GM12878 (cell line): ENCODE measurements around the gene ARHGAP27. TPM values are rescaled to one million over a fixed set of nuclear protein-coding genes. Genes with fewer than 3 reads are reported as not detected.

Experiments used
- ATAC-seq: fragments of 200-7000 bp; cut with Tn5 transposase; 3 replicates; pipeline ENCODE4 v1.9.1; 2020; ENCODE audit warnings: mild to moderate bottlenecking, moderate library complexity
- BruUV-seq: library from RNA; stranded (reverse); fragments of 400-500 nt; replicated peaks from 2 replicates; lab custom pipeline; 2021; lab: Mats Ljungman, UMichigan
- CTCF ChIA-PET: fragments of 300-600 bp; sonication (Branson Sonifier 250); formaldehyde crosslinking; extraction: SDS; loops from one replicate; lab custom pipeline; 2021; ENCODE audit warnings: inconsistent platforms; lab: Yijun Ruan, JAX
- POLR2A ChIA-PET: fragments of 350-600 bp; formaldehyde crosslinking; extraction: SDS; loops from one replicate; lab custom pipeline; 2021; ENCODE audit warnings: inconsistent platforms; lab: Charles Lee
- RAD21 ChIA-PET: fragments of 300-600 bp; sonication (Branson Sonifier 250); formaldehyde crosslinking; loops from one replicate; lab custom pipeline; 2023; ENCODE audit warnings: antibody characterized with exemption; ENCODE audit not compliant: unreplicated experiment; lab: Charles Lee
- SMC1A ChIA-PET: fragments of 300-600 bp; sonication (Branson Sonifier 250); formaldehyde crosslinking; loops from one replicate; lab custom pipeline; 2023; ENCODE audit not compliant: unreplicated experiment, uncharacterized antibody; lab: Charles Lee
- DNase-seq: peaks from one replicate; pipeline ENCODE4 v3.0.0-alpha.2; 2011; ENCODE audit warnings: low read depth, low spot score
- FAIRE-seq: peaks from 3 replicates; lab custom pipeline; 2011; peaks lifted over from hg19 to GRCh38; lab: Jason Lieb, UNC
- H2AFZ ChIP-seq: 2 replicates; pipeline ENCODE4 v1.6.0; 2011; ENCODE audit warnings: low read depth, low read length, control low read depth; ENCODE audit not compliant: control insufficient read depth
- H3K27ac ChIP-seq: 2 replicates; pipeline ENCODE4 v1.5.1; 2011; ENCODE audit warnings: control low read depth; ENCODE audit not compliant: control insufficient read depth, insufficient read depth
- H3K27me3 ChIP-seq, 2 experiments: replicated peaks in 1 of 2; 2 replicates each; pipeline versions ENCODE4 v1.6.0 to v1.6.1; 2011; ENCODE audit warnings: low read length in 1 of 2; ENCODE audit not compliant: control insufficient read depth in 2 of 2, insufficient read depth in 2 of 2
- H3K36me3 ChIP-seq, 2 experiments: 2 replicates each; pipeline ENCODE4 v1.5.1; 2011; ENCODE audit warnings: low read length in 1 of 2; ENCODE audit not compliant: control insufficient read depth in 2 of 2, insufficient read depth in 2 of 2
- H3K4me1 ChIP-seq: 2 replicates; pipeline ENCODE4 v1.6.1; 2011; ENCODE audit warnings: mild to moderate bottlenecking, low read length, moderate library complexity, mixed read lengths; ENCODE audit not compliant: control insufficient read depth, insufficient read depth
- H3K4me2 ChIP-seq: 2 replicates; pipeline ENCODE4 v1.6.0; 2011; ENCODE audit warnings: control low read depth; ENCODE audit not compliant: control insufficient read depth, insufficient read depth
- H3K4me3 ChIP-seq: fragments of 200-600 bp; sonication (generic); 2 replicates; pipeline ENCODE4 v1.5.1; 2016
- H3K79me2 ChIP-seq: 2 replicates; pipeline ENCODE4 v1.6.0; 2011; ENCODE audit warnings: low read length; ENCODE audit not compliant: control insufficient read depth, insufficient read depth
- H3K9ac ChIP-seq: 2 replicates; pipeline ENCODE4 v1.8.0; 2011; ENCODE audit warnings: low read length, control low read depth, mixed read lengths; ENCODE audit not compliant: control insufficient read depth, insufficient read depth
- H3K9me3 ChIP-seq: replicated peaks from 3 replicates; pipeline ENCODE4 v1.5.1; 2011; ENCODE audit warnings: mild to moderate bottlenecking, low read length; ENCODE audit not compliant: control insufficient read depth, insufficient read depth
- H4K20me1 ChIP-seq: 2 replicates; pipeline ENCODE4 v1.6.0; 2011; ENCODE audit not compliant: control insufficient read depth, insufficient read depth
- HDAC2 ChIP-seq: fragments of 200-600 bp; sonication (generic); IDR thresholded peaks from 2 replicates; pipeline ENCODE4 v1.6.1; 2017
- JUND ChIP-seq: IDR thresholded peaks from 2 replicates; pipeline ENCODE4 v1.6.1; 2012; ENCODE audit warnings: low read depth, mild to moderate bottlenecking, low read length, improper control_type of control experiment, moderate library complexity
- KLF5 ChIP-seq: fragments of 450-650 bp; IDR thresholded peaks from 2 replicates; pipeline ENCODE4 v1.6.1; 2014; ENCODE audit warnings: mild to moderate bottlenecking; ENCODE audit not compliant: partially characterized antibody
- PAX8 ChIP-seq: fragments of 450-650 bp; IDR thresholded peaks from 2 replicates; pipeline ENCODE4 v1.6.1; 2017; ENCODE audit warnings: mild to moderate bottlenecking, moderate library complexity
- PML ChIP-seq: IDR thresholded peaks from 2 replicates; pipeline ENCODE4 v1.6.1; 2012; ENCODE audit warnings: low read length, inconsistent platforms
- SIN3A ChIP-seq: IDR thresholded peaks from 2 replicates; pipeline ENCODE4 v1.6.1; 2012; ENCODE audit warnings: low read depth, low read length, improper control_type of control experiment
- SMAD1 ChIP-seq: fragments of 450-650 bp; IDR thresholded peaks from 2 replicates; pipeline ENCODE4 v1.6.1; 2018; ENCODE audit warnings: mild to moderate bottlenecking, low read depth; ENCODE audit not compliant: partially characterized antibody
- SMARCA5 ChIP-seq: fragments of 450-650 bp; IDR thresholded peaks from 2 replicates; pipeline ENCODE4 v1.6.1; 2017; ENCODE audit warnings: mild to moderate bottlenecking
- SUZ12 ChIP-seq: fragments of 200-600 bp; sonication (generic); IDR thresholded peaks from one replicate; pipeline ENCODE4 v1.6.1; 2018; ENCODE audit warnings: antibody characterized with exemption, mild to moderate bottlenecking; ENCODE audit not compliant: unreplicated experiment
- ZNF24 ChIP-seq: fragments of 450-650 bp; IDR thresholded peaks from 2 replicates; pipeline ENCODE4 v1.6.1; 2017; ENCODE audit warnings: antibody characterized with exemption, mild to moderate bottlenecking
- WGBS: methylation state at CpG from one replicate; pipeline ENCODE4 v1.1.6; 2016; ENCODE audit warnings: low lambda C conversion rate; ENCODE audit not compliant: insufficient replicate concordance, insufficient coverage; ENCODE audit errors: missing lambda C conversion rate; 5-methylcytosine and 5-hydroxymethylcytosine counted together
- in situ Hi-C: fragments of 300-500 bp; cut with MboI; formaldehyde crosslinking; loops from 9 replicates; pipeline ENCODE4 v1.14.3; 2018; ENCODE audit warnings: mixed read lengths
- intact Hi-C: fragments of 100-400 bp; cut with micrococcal nuclease; formaldehyde crosslinking; loops from one replicate; pipeline ENCODE4 v1.14.2; 2022; ENCODE audit not compliant: unreplicated experiment
- polyA plus RNA-seq, 11 experiments: library from polyadenylated mRNA; depleted of rRNA in 4 of 11; unstranded in 6 of 11; stranded (reverse) in 5 of 11; fragments of >200 nt; fragmentation: Nextera tagmentation in 4 of 11; fragmentation: Illumina TruSeq in 1 of 11; extraction: Ambion mirVana in 4 of 11; extraction: Trizol in 1 of 11; gene quantifications; 1 replicate in 1 of 11; 2 replicates in 10 of 11; pipeline versions ENCODE4 v1.2.1 to v1.2.3, GENCODE V29; 2011 to 2016; ENCODE audit warnings: inconsistent platforms in 2 of 11, missing spikeins in 2 of 11, low read depth in 1 of 11
- total RNA-seq, 4 experiments: library from RNA; depleted of rRNA in 3 of 4; stranded (reverse); fragments of >200 nt in 3 of 4; fragmentation: Illumina TruSeq in 1 of 4; extraction: Trizol in 1 of 4; gene quantifications; 2 replicates each; pipeline versions ENCODE4 v1.2.1 to v1.2.3, GENCODE V29; 2013 to 2021

ARHGAP27 gene
- total and polyA plus RNA-seq, 10 of the 15 experiments (the other 5 are each of a cell fraction or from before 2014, with no cell fraction given): 0.64 to 45.7 (median 17.7) TPM

DNA sequence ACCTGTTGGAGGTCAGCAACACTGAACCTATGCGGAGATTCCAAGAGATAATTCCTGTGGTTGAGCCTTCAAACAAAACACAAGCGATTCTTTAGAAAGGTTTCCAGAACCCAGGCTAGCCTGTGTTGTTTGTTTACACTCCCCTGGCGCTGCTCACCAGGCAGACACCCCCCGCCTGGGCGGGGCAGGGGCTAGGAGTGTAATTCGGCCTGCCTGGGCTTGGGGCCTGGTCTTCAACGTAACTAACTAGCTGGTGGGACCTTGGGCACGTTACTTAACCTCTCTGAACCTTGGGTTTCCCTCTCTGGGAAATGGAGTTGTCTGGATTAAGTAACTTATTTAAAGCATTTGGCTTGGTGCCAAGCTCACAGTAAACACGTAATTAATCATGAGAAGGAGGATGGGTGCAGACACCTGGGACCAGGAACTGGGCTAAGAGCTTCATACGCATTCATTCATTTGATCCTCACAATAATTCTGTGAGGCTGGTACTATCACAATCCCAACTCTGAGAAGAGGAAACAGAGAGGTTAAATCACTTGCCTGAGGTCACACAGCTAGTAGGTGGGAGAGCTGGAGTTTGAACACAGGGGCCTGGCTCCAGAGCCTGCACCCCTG, 7.6 kb upstream of the ARHGAP27 start:
- in situ Hi-C loops (no loop called here), intact Hi-C loops (no loop called here)
- Histone ChIP-seq H3K9me3 (no peaks in the 10 kb centered on the region), H3K79me2 (no peaks in the 10 kb centered on the region), H4K20me1 (no peaks in the 10 kb centered on the region), H3K4me3 (no peak overlapping the region), H3K36me3 (no peaks in the 10 kb centered on the region; a peak in 1 of 4 replicates), H2AFZ (no peak overlapping the region), H3K9ac (no peak overlapping the region), H3K27ac (peak overlapping the region; percentile 55), H3K27me3 (no peaks in the 10 kb centered on the region), H3K4me2 (peak overlapping the region; percentile 76), H3K4me1 (peaks cover 18% of the 10 kb centered on the region)
- no TSS peak for BruUV-seq
- FAIRE-seq (no peak), DNase-seq (no peak), ATAC-seq (no peak)
- CTCF ChIA-PET: interaction anchor here (1.1 to 1.6 kb wide), 3 partner anchors 12 to 222 kb away, joined by 3 to 5 read pairs (median 3); no protein-coding TSS in a partner anchor
- TF ChIP-seq PML (no peak), SMARCA5 (peak; percentile 49; the same call in 1 of the 2 replicates), SMAD1 (peak; percentile 52)
- SMC1A ChIA-PET: interaction anchor here (1.0 to 2.0 kb wide), 2 partner anchors 12 to 197 kb away, joined by 3 to 5 read pairs; no protein-coding TSS in a partner anchor
- POLR2A ChIA-PET: no interaction called here
- RAD21 ChIA-PET: no interaction called here
- WGBS: 77% methylated on average over 10 of the region's 10 CpGs

DNA sequence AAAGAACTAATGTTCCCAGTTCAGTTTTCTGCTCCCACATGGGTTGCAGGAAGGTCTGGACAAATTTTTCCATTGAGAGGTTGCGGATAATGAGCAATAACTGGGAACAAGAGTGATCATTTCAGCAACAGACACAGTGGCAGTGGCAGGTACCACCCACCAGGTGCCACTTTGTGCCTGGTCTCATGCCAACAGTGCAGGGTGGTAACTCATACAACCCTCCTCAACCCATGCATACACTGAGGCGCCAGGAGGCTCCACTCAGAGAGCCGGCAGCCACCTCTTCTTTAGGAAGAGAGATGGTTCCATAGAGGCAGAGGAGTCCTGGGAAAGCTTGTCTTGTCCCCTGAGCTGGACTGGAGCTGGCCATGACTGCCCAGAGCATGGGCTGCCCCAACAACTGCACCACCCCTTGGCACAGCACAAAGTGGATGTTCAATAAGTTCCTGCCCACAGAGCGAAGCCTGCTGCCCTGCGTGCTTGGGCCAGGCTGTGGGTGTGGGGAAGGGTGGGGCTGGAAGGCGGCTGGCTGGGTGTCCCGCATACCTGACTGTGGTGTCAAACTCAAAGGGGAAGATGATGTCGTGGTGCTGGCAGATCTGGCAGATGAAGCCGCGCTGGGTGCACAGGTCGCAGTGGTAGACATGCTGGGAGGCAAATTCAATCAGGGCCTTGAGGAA, 6.4 kb upstream of the ARHGAP27 start:
- Histone ChIP-seq H3K27ac (no peak overlapping the region), H4K20me1 (no peaks in the 10 kb centered on the region), H3K9me3 (no peaks in the 10 kb centered on the region), H2AFZ (no peak overlapping the region), H3K27me3 (no peaks in the 10 kb centered on the region), H3K4me1 (peaks cover 18% of the 10 kb centered on the region)
- WGBS: over 99% methylated on average over 11 of the region's 11 CpGs
- SMC1A ChIA-PET: no interaction called here
- no peak for FAIRE-seq
- intact Hi-C loops: loop anchor here (10.0 kb wide), 1 partner anchor 56 kb away; the partner anchor contains the start of gene PLEKHM1
- in situ Hi-C loops: no loop called here
- BruUV-seq: no TSS peak
- no peak for TF ChIP-seq PAX8
- no peak for TF ChIP-seq KLF5
- no peak for TF ChIP-seq JUND
- TF ChIP-seq SIN3A: no peak
- no peak for TF ChIP-seq HDAC2
- TF ChIP-seq SUZ12: no peak
- TF ChIP-seq ZNF24: no peak
- TF ChIP-seq, all 136 proteins: peak for 0
- no peaks in the 10 kb centered on the region for H3K79me2 ChIP-seq
- H3K4me3 ChIP-seq: no peak overlapping the region
- no peak overlapping the region for H3K4me2 ChIP-seq
- CTCF ChIA-PET: no interaction called here
- H3K9ac ChIP-seq: no peak overlapping the region
- POLR2A ChIA-PET: no interaction called here
- RAD21 ChIA-PET: no interaction called here
- no peak for DNase-seq
- H3K36me3 ChIP-seq: no peaks in the 10 kb centered on the region; a peak in 1 of 4 replicates
- no peak for ATAC-seq
